Subcutaneous adipose tissue (tissue), 4 donors: Measurements from ENCODE around the gene LMF1. TPM values are rescaled to one million over a fixed set of nuclear protein-coding genes. Genes with fewer than 3 reads are reported as not detected.

Experiments
- total RNA-seq, 4 donors: library from RNA; depleted of rRNA; stranded (reverse); fragments of >200 nt; gene quantifications; one replicate each; pipeline ENCODE4 v1.1.0, GENCODE V29; 2016
- TF ChIP-seq, protein P1 (sequence below): fragments of 450-650 bp; IDR thresholded peaks from one replicate; pipeline ENCODE4 v1.5.1; 2016; ENCODE audit warnings: low read depth, mild to moderate bottlenecking, control low read depth, antibody characterized with exemption, moderate library complexity

The LMF1 gene
- total RNA-seq, 4 donors from 2014 or later: 16.0 to 30.3 (median 24.2) TPM

GRCh38 chr16:851209-851810 lies 119.5 kb downstream of the LMF1 start:
- TF ChIP-seq, protein P1, sequence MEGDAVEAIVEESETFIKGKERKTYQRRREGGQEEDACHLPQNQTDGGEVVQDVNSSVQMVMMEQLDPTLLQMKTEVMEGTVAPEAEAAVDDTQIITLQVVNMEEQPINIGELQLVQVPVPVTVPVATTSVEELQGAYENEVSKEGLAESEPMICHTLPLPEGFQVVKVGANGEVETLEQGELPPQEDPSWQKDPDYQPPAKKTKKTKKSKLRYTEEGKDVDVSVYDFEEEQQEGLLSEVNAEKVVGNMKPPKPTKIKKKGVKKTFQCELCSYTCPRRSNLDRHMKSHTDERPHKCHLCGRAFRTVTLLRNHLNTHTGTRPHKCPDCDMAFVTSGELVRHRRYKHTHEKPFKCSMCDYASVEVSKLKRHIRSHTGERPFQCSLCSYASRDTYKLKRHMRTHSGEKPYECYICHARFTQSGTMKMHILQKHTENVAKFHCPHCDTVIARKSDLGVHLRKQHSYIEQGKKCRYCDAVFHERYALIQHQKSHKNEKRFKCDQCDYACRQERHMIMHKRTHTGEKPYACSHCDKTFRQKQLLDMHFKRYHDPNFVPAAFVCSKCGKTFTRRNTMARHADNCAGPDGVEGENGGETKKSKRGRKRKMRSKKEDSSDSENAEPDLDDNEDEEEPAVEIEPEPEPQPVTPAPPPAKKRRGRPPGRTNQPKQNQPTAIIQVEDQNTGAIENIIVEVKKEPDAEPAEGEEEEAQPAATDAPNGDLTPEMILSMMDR: no peak

DNA sequence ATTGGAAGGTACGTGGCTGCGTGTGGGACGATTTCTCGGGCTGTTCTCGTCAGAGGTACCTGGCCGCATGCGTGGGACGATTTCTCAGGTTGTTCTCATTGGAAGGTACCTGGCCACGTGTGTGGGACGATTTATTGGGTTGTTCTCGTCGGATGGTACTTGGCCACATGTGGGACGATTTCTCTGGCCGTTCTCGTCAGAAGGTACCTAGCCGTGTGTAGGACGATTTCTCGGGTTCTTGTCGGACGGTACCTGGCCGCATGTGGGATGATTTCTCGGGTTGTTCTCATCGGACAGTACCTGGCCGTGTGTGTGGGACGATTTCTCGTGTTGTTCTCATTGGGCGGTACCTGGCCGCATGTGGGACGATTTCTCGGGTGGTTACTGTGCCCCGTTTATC lies 120.1 kb downstream of the LMF1 start:
- TF ChIP-seq, protein P1: no peak

DNA sequence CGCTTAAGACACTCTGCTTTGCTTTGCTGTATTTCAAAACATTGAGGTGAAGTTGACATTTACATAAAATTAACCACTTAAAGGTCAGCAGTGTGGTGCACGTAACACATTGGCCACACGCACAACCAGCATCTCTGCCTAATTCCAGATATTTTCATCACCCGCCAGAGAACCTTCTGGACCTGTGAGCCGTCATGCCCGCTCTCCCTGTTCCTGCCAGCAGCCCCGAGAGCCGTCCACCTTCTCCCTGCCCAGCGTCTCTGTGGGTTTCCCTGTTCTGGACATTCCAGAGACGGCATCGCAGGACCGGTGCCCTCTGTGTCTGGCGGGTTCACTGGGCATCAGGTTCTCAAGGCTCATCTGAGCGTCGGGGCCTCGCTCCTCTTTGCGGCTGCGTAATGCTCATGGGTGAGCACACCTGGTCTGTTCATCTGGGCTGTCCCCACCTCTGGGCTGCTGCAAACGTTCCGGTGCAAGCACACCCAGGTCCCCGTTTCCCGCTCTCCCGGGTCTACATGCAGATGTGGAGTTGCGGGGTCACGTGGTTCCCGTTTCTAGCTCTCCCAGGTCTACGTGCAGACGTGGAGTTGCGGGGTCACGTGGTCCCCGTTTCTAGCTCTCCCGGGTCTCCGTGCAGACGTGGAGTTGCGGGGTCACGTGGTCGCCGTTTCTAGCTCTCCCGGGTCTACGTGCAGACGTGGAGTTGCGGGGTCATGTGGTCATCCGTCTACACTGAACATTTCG lies 122.1 kb downstream of the LMF1 start:
- TF ChIP-seq, protein P1: no peak

DNA sequence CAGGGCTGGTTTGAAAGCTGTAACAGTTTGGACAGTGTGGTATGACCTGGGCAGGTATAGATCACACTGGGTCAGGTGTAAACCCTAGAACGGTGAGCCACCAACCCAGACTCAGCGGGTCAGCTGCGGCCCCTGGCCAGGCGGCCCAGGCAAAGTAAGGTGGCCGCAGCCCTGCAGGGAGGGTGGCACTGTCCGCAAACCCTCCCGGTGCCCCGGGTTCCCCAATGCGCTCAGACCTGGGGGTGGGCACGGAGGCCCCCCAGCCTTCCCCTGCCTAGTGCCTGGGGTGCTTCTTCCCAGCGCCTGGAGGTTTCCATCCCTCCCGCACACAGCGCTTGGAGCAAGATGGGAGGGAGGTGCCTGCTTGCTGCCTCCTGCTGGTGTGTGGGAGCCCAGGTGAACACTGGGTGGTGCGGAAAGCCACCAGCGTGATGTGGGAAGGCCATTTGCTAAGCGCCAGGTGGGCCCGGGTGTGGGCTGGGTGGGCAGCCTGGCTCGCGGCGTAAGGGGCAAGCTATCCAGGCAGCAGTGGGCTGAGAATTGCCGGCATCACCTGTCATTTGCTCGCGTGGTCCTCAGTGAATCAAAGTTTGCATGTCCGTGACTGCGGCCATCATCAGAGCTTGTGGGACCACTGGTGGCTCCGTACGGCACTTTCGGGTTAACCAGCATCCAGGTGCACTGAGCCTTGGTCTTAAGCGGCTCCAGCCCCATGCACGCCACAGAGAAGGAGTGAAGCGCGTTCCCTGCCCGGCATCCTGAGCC lies 122.9 kb downstream of the LMF1 start:
- TF ChIP-seq, protein P1: no peak

DNA sequence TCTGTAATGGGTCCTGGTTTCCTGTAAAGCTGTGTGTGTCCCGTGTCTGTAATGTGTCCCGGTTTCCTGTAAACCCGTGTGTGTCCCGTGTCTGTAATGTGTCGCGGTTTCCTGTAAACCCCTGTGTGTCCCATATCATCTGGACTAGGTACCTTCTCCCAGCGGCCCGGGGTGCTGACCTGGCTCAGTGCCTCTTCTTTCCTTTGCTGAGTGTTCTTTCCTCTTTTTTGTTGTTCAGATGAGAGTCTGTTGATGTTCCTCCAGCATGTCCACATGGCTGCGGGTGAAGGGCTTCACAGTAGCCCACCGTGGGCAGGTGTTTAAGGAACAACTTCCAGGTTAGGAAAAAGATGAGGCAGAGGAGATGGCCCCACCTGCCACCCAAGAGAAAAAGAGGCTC lies 123.6 kb downstream of the LMF1 start:
- TF ChIP-seq, protein P1: no peak

DNA sequence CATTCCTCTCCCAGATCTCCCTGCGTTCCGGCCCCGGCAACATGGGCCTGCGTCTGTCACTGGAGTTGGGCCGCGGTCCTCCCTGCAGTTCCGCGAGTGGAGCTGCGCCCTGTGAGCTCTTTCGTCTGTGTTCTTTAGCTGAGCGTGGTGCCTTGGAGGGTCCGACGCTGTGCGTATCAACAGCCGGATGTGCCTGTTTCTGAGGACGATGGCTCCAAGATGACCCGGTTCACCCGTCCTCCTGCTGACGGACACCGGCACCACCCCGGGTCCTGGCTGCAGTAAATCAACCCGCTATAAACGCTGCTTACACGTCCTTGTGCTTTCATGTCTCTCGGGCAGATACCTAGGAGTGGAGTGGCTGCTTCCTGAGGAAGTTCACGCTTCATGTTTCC lies 125.4 kb downstream of the LMF1 start:
- TF ChIP-seq, protein P1: no peak

GRCh38 chr16:844638-845350 lies 126.0 kb downstream of the LMF1 start:
- TF ChIP-seq, protein P1: no peak
